ENCODE data around the gene TRIM9.

DNA sequence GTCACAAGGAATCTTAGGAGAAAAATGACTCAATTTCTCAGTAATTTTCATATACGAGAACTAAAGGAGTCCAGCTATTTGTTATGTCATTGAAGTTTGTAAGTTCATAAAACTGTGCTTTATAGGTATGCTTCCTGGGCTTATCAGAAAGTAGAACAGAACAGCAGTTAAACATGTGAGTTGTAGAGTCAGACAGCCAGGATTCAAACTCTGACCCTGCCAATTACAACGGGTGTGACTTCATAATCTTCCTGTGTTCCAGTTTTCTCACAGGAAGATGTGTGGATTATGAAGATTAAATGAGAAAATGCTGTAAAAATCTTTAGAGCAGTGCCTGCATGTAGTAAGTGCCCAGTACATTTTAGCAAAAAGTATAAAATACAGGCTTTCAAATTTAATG lies 8.9 kb downstream of the TRIM9 start:
- TF ChIP-seq, protein P1, sequence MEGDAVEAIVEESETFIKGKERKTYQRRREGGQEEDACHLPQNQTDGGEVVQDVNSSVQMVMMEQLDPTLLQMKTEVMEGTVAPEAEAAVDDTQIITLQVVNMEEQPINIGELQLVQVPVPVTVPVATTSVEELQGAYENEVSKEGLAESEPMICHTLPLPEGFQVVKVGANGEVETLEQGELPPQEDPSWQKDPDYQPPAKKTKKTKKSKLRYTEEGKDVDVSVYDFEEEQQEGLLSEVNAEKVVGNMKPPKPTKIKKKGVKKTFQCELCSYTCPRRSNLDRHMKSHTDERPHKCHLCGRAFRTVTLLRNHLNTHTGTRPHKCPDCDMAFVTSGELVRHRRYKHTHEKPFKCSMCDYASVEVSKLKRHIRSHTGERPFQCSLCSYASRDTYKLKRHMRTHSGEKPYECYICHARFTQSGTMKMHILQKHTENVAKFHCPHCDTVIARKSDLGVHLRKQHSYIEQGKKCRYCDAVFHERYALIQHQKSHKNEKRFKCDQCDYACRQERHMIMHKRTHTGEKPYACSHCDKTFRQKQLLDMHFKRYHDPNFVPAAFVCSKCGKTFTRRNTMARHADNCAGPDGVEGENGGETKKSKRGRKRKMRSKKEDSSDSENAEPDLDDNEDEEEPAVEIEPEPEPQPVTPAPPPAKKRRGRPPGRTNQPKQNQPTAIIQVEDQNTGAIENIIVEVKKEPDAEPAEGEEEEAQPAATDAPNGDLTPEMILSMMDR (IDR thresholded peaks at IDR 0.05): no peak
- no peak for TF ChIP-seq POLR2A (IDR thresholded peaks at IDR 0.05)

Data from thyroid gland (tissue), 4 donors.